Activated T-helper 1 cell treated with anti-CD3 and anti-CD28 coated beads, Interleukin-12 subunit alpha, Interleukin-12 subunit beta, Interleukin-2, Interleukin-4 antibody, amounts not matched to agents 30 ng/mL and 10 ng/mL and 1 ng/mL, durations not matched to agents 14 hours and 24 hours and 36 hours (primary cell): ENCODE results near the gene RAB6C. TPM values are rescaled to one million over a fixed set of nuclear protein-coding genes. Genes with fewer than 3 reads are reported as not detected.
"Not testable (repeated sequence)": the region's sequence is repeated elsewhere in the genome, so short reads cannot be mapped to it uniquely, and the experiment has no call there.

Experiments
- DNase-seq: peaks from one replicate; pipeline ENCODE4 v3.0.0; 2021; ENCODE audit warnings: low spot score
- H3K27ac Mint-ChIP-seq: one replicate; pipeline ENCODE4 v1.8.0; 2021; ENCODE audit warnings: mild to moderate bottlenecking, mixed read lengths
- H3K27me3 Mint-ChIP-seq: one replicate; pipeline ENCODE4 v1.8.0; 2022; ENCODE audit warnings: mild to moderate bottlenecking, moderate library complexity, mixed read lengths; ENCODE audit not compliant: insufficient read depth
- H3K36me3 Mint-ChIP-seq: one replicate; pipeline ENCODE4 v1.8.0; 2021; ENCODE audit warnings: low read depth, mixed read lengths
- H3K4me1 Mint-ChIP-seq: one replicate; pipeline ENCODE4 v1.8.0; 2021; ENCODE audit warnings: low read depth, mixed read lengths
- H3K4me3 Mint-ChIP-seq: one replicate; pipeline ENCODE4 v1.8.0; 2021; ENCODE audit warnings: mild to moderate bottlenecking, moderate library complexity, mixed read lengths
- H3K9me3 Mint-ChIP-seq: one replicate; pipeline ENCODE4 v1.8.0; 2021; ENCODE audit warnings: mixed read lengths
- intact Hi-C: fragments of 100-400 bp; cut with micrococcal nuclease; formaldehyde crosslinking; loops from one replicate; pipeline ENCODE4 v1.15.1; 2024
- total RNA-seq: library from RNA; stranded (reverse); gene quantifications from 2 replicates; pipeline ENCODE4 v1.2.3, GENCODE V29; 2022

The RAB6C gene
- total RNA-seq, 1 donor from 2014 or later: not detected

- Mint-ChIP-seq H3K36me3 (no peaks in the 10 kb centered on the region), H3K4me1 (no peaks in the 10 kb centered on the region), H3K27ac (no peak overlapping the region), H3K9me3 (peaks cover 6% of the 10 kb centered on the region), H3K4me3 (no peak overlapping the region), H3K27me3 (no peaks in the 10 kb centered on the region)
- DNase-seq: no peak
- intact Hi-C loops: no loop called here
Observed at GRCh38 chr2:130019402-130019801, 39.9 kb downstream of the RAB6C start.

GRCh38 chr2:130020069-130020468 lies 40.6 kb downstream of the RAB6C start:
- intact Hi-C loops, H3K36me3 Mint-ChIP-seq, H3K9me3 Mint-ChIP-seq, H3K27ac Mint-ChIP-seq, H3K4me1 Mint-ChIP-seq, H3K4me3 Mint-ChIP-seq, DNase-seq, H3K27me3 Mint-ChIP-seq: not testable (repeated sequence)

GRCh38 chr2:130025931-130026330 lies 46.5 kb downstream of the RAB6C start:
- H3K4me1 Mint-ChIP-seq, DNase-seq, H3K9me3 Mint-ChIP-seq, H3K36me3 Mint-ChIP-seq, intact Hi-C loops, H3K4me3 Mint-ChIP-seq, H3K27ac Mint-ChIP-seq, H3K27me3 Mint-ChIP-seq: not testable (repeated sequence)

Other genes starting within 250 kb of the RAB6C start
- not detected in 2 replicates for gene POTEF, start 149.6 kb downstream of the RAB6C start, total RNA-seq
- 0.52 and 1.8 TPM in 2 replicates for gene CCDC74B, start 165.4 kb downstream of the RAB6C start, total RNA-seq
- 92.3 and 99.0 TPM in 2 replicates for gene SMPD4, start 201.9 kb downstream of the RAB6C start, total RNA-seq
- 289 and 294 TPM in 2 replicates for gene MZT2B, start 202.6 kb downstream of the RAB6C start, total RNA-seq
- gene TUBA3E, start 218.8 kb downstream of the RAB6C start, total RNA-seq: not detected in 2 replicates